KMS-11 (cell line): Measurements from ENCODE around the gene UTP25.

Experiments
- H2AFZ ChIP-seq: fragments of 200-600 bp; sonication (generic); 2 replicates; pipeline ENCODE4 v1.6.1; 2016; ENCODE audit warnings: antibody characterized with exemption, mixed run types, low read depth
- H3K27ac ChIP-seq: fragments of 200-600 bp; sonication (generic); 2 replicates; pipeline ENCODE4 v1.6.1; 2016; ENCODE audit warnings: mild to moderate bottlenecking, mixed run types
- H3K27me3 ChIP-seq: fragments of 200-600 bp; sonication (generic); 2 replicates; pipeline ENCODE4 v1.6.1; 2017; ENCODE audit warnings: mild to moderate bottlenecking, low read depth, mixed run types, moderate library complexity; ENCODE audit not compliant: insufficient read depth
- H3K36me3 ChIP-seq: fragments of 200-600 bp; sonication (generic); 2 replicates; pipeline ENCODE4 v1.6.1; 2017; ENCODE audit warnings: mild to moderate bottlenecking, mixed run types; ENCODE audit not compliant: insufficient read depth
- H3K4me1 ChIP-seq: fragments of 200-600 bp; sonication (generic); 2 replicates; pipeline ENCODE4 v1.6.1; 2016; ENCODE audit warnings: mild to moderate bottlenecking, low read depth, mixed run types; ENCODE audit not compliant: poor library complexity, severe bottlenecking
- H3K4me2 ChIP-seq: fragments of 200-600 bp; sonication (generic); 2 replicates; pipeline ENCODE4 v1.7.0; 2016; ENCODE audit warnings: mild to moderate bottlenecking, mixed run types
- H3K4me3 ChIP-seq: fragments of 200-600 bp; sonication (generic); IDR thresholded peaks from 2 replicates; pipeline ENCODE4 v1.6.1; 2017; ENCODE audit warnings: low read depth, low read length, mixed read lengths; ENCODE audit not compliant: insufficient read depth
- H3K79me2 ChIP-seq: fragments of 200-600 bp; sonication (generic); 2 replicates; pipeline ENCODE4 v1.6.1; 2016; ENCODE audit warnings: low read depth, mixed run types; ENCODE audit not compliant: insufficient read depth
- H3K9ac ChIP-seq: fragments of 200-600 bp; sonication (generic); 2 replicates; pipeline ENCODE4 v1.6.1; 2016; ENCODE audit warnings: mild to moderate bottlenecking, mixed run types
- H4K20me1 ChIP-seq: fragments of 200-600 bp; sonication (generic); 2 replicates; pipeline ENCODE4 v1.6.1; 2016; ENCODE audit warnings: mild to moderate bottlenecking, mixed run types; ENCODE audit not compliant: insufficient read depth
- TF ChIP-seq, protein P1 (sequence below): fragments of 200-600 bp; sonication (generic); conservative IDR thresholded peaks from 2 replicates; pipeline ENCODE4 v1.6.1; 2017; ENCODE audit warnings: low read depth, mild to moderate bottlenecking, antibody characterized with exemption, low read length, moderate library complexity, mixed read lengths

UTP25 gene

GRCh38 chr1:209809611-209810010 lies 18.2 kb upstream of the UTP25 start:
- Histone ChIP-seq H3K4me3 (no peak overlapping the region), H3K27ac (no peak overlapping the region), H3K4me2 (no peak overlapping the region), H3K36me3 (no peaks in the 10 kb centered on the region), H3K9ac (no peak overlapping the region), H3K4me1 (peaks cover 5% of the 10 kb centered on the region), H4K20me1 (no peaks in the 10 kb centered on the region), H2AFZ (no peak overlapping the region), H3K79me2 (no peaks in the 10 kb centered on the region), H3K27me3 (no peaks in the 10 kb centered on the region)
- TF ChIP-seq, protein P1, sequence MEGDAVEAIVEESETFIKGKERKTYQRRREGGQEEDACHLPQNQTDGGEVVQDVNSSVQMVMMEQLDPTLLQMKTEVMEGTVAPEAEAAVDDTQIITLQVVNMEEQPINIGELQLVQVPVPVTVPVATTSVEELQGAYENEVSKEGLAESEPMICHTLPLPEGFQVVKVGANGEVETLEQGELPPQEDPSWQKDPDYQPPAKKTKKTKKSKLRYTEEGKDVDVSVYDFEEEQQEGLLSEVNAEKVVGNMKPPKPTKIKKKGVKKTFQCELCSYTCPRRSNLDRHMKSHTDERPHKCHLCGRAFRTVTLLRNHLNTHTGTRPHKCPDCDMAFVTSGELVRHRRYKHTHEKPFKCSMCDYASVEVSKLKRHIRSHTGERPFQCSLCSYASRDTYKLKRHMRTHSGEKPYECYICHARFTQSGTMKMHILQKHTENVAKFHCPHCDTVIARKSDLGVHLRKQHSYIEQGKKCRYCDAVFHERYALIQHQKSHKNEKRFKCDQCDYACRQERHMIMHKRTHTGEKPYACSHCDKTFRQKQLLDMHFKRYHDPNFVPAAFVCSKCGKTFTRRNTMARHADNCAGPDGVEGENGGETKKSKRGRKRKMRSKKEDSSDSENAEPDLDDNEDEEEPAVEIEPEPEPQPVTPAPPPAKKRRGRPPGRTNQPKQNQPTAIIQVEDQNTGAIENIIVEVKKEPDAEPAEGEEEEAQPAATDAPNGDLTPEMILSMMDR = no peak

DNA sequence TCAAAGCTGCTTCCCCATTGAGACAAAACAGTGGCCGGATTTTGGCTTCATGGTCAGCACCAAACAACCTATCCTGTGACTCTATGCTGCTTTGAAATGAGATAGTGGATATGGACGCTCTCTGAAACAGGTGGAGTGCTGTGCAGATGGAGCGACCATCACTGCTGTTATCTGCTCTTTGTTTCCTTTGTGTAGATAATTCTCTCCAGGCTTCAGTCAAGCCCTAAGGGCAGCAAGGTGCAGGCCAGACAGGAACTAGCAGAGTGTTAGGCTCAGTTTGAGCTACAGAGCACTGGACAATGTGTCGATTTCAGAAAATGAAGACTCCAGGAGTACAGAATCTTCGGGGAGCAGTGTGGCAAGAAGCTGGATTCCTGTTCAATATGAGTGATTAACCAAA lies 17.0 kb upstream of the UTP25 start:
- no peaks in the 10 kb centered on the region for H3K79me2 ChIP-seq
- H4K20me1 ChIP-seq = no peaks in the 10 kb centered on the region
- H3K27me3 ChIP-seq = no peaks in the 10 kb centered on the region
- no peak overlapping the region for H3K27ac ChIP-seq
- H3K9ac ChIP-seq = no peak overlapping the region
- no peak overlapping the region for H3K4me2 ChIP-seq
- peaks cover 16% of the 10 kb centered on the region for H3K4me1 ChIP-seq
- TF ChIP-seq, protein P1 = no peak
- no peak overlapping the region for H2AFZ ChIP-seq
- no peaks in the 10 kb centered on the region for H3K36me3 ChIP-seq
- no peak overlapping the region for H3K4me3 ChIP-seq

DNA sequence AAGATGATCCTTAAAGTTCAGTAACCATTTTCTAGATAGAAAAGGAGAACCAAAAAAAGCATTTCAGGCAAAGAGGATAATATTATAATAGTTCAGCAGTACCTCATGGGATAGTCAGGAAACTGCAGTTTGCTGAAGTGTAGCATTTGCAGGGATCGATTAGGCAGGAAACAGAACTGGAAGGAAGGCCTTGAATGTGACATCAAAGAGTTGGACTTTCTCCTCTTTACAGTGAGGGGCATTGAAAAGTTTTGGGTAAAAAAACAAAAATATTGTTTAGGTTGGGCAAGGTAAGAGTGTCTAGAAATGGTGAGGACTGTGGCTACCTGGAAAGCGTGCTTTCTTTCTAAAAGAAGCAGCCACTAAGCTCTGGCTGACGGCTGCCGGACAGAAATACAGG lies 13.9 kb upstream of the UTP25 start:
- no peaks in the 10 kb centered on the region for H3K79me2 ChIP-seq
- TF ChIP-seq, protein P1 = no peak

DNA sequence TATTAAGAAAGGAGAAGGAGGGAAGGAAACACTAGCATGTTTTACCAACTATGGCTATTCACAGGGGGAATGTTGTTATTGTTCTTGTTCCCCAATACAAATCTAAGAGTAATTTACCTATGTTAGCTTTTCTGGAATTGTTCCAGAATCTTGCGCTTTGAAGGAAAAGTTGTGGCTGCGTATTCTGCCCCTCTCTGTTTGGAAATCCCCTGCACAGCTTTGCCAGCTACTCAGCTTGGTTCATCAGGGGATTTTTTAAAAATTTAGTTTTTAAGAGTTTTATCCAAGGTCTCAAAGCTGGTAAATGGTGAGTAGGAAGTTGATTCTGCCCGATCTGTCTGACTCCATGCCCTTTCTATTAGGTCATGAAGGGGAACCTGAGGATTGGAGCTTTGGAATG lies 12.3 kb upstream of the UTP25 start:
- H3K27ac ChIP-seq = no peak overlapping the region
- peaks cover 16% of the 10 kb centered on the region for H3K4me1 ChIP-seq
- H2AFZ ChIP-seq = no peak overlapping the region
- H3K9ac ChIP-seq = no peak overlapping the region
- H3K27me3 ChIP-seq = no peaks in the 10 kb centered on the region
- no peaks in the 10 kb centered on the region for H3K36me3 ChIP-seq
- H3K4me2 ChIP-seq = peak overlapping the region; percentile 4; the same call in 1 of the 2 replicates
- H3K4me3 ChIP-seq = no peak overlapping the region
- no peaks in the 10 kb centered on the region for H4K20me1 ChIP-seq
- TF ChIP-seq, protein P1 = no peak
- H3K79me2 ChIP-seq = no peaks in the 10 kb centered on the region

More for the DNA sequence above, 13.9 kb upstream of the UTP25 start:
- H3K36me3 ChIP-seq = no peaks in the 10 kb centered on the region
- H3K27ac ChIP-seq = no peak overlapping the region
- no peak overlapping the region for H3K4me3 ChIP-seq
- no peaks in the 10 kb centered on the region for H3K27me3 ChIP-seq
- no peak overlapping the region for H3K4me2 ChIP-seq
- peaks cover 16% of the 10 kb centered on the region for H3K4me1 ChIP-seq
- H4K20me1 ChIP-seq = no peaks in the 10 kb centered on the region
- no peak overlapping the region for H3K9ac ChIP-seq
- no peak overlapping the region for H2AFZ ChIP-seq
